Stimulated activated CD4-positive, alpha-beta T cell treated with anti-CD3 and anti-CD28 coated beads, Interleukin-1b, Interleukin-23, amount 100 ng/mL, for 1 hour (primary cell): ENCODE data around the gene NSUN3.
A peak's percentile ranks its signal among the peaks of the same experiment; 100 is the strongest.
"Not testable (repeated sequence)": the region's sequence is repeated elsewhere in the genome, so short reads cannot be mapped to it uniquely, and the experiment has no call there.

Source experiments
- DNase-seq, 2 donors: peaks; one replicate each; pipeline ENCODE4 v3.0.0-alpha.2; 2020; ENCODE audit warnings: low read depth in 2 of 2

Gene NSUN3

GRCh38 chr3:94062513-94063404 lies at the start of gene NSUN3, which contains the start of gene DHFR2:
NSUN3 (plus strand) TSS chr3:94063061; CDS start chr3:94063127, 66 bp downstream.
DHFR2 (minus strand) TSS chr3:94062916; CDS start chr3:94061511, 1,405 bp downstream.
- DNase-seq = peak; percentile 46 to 47

GRCh38 chr3:94015025-94015424 lies 47.8 kb upstream of the NSUN3 start:
- no peak for DNase-seq

GRCh38 chr3:94019659-94020058 lies 43.2 kb upstream of the NSUN3 start:
- no peak for DNase-seq

- DNase-seq = no peak
Measured at GRCh38 chr3:94020293-94020692, 42.6 kb upstream of the NSUN3 start.

GRCh38 chr3:94024385-94024784 lies 38.5 kb upstream of the NSUN3 start:
- DNase-seq = no peak

- DNase-seq = no peak
Measured at GRCh38 chr3:94026623-94027022, 36.2 kb upstream of the NSUN3 start.

- DNase-seq = no peak
Measured at GRCh38 chr3:94028093-94028837, 34.6 kb upstream of the NSUN3 start, which contains the start of gene STX19. STX19 (minus strand) TSS chr3:94028597; CDS start chr3:94015269, 13,328 bp downstream.

GRCh38 chr3:94036909-94037507 lies 25.9 kb upstream of the NSUN3 start:
- DNase-seq = no peak

GRCh38 chr3:94043285-94043684 lies 19.6 kb upstream of the NSUN3 start:
- DNase-seq = no peak

- DNase-seq = not testable (repeated sequence)
Measured at GRCh38 chr3:94044100-94044936, 18.5 kb upstream of the NSUN3 start.

- DNase-seq = no peak
Measured at GRCh38 chr3:94046533-94046932, 16.3 kb upstream of the NSUN3 start.

GRCh38 chr3:94049267-94049666 lies 13.6 kb upstream of the NSUN3 start:
- DNase-seq = no peak

GRCh38 chr3:94050546-94050945 lies 12.3 kb upstream of the NSUN3 start:
- no peak for DNase-seq

- no peak for DNase-seq
Measured at GRCh38 chr3:94061297-94061696, 1.6 kb upstream of the NSUN3 start.

- DNase-seq = no peak
Measured at GRCh38 chr3:94063496-94064119, 747 bp downstream of the NSUN3 start.

GRCh38 chr3:94064243-94064860 lies 1.5 kb downstream of the NSUN3 start:
- no peak for DNase-seq

- DNase-seq = no peak
Measured at GRCh38 chr3:94065122-94065521, 2.3 kb downstream of the NSUN3 start.

- DNase-seq = no peak
Measured at GRCh38 chr3:94065819-94066480, 3.1 kb downstream of the NSUN3 start.
